MM.1S (cell line): ENCODE results near the gene KRT40.

Experiments
- DNase-seq: peaks from one replicate; pipeline ENCODE4 v3.0.0-alpha.2; 2015
- H2AFZ ChIP-seq: fragments of 300-600 bp; sonication (generic); 2 replicates; pipeline ENCODE4 v1.6.0; 2016; ENCODE audit warnings: antibody characterized with exemption, low read length
- H3F3A ChIP-seq: fragments of 300-600 bp; sonication (generic); 2 replicates; pipeline ENCODE4 v1.6.1; 2016; ENCODE audit warnings: mild to moderate bottlenecking, antibody characterized with exemption, low read length, moderate library complexity, mixed read lengths; ENCODE audit not compliant: insufficient read depth
- H3K27ac ChIP-seq: fragments of 300-600 bp; sonication (generic); 2 replicates; pipeline ENCODE4 v1.5.1; 2016; ENCODE audit warnings: mild to moderate bottlenecking, low read length
- H3K27me3 ChIP-seq: fragments of 300-600 bp; sonication (generic); replicated peaks from 2 replicates; pipeline ENCODE4 v1.6.0; 2016; ENCODE audit warnings: low read length; ENCODE audit not compliant: insufficient read depth
- H3K36me3 ChIP-seq: fragments of 300-600 bp; sonication (generic); replicated peaks from 2 replicates; pipeline ENCODE4 v1.6.1; 2016; ENCODE audit warnings: mild to moderate bottlenecking, low read length, mixed read lengths; ENCODE audit not compliant: insufficient read depth
- H3K4me1 ChIP-seq: fragments of 300-600 bp; sonication (generic); 2 replicates; pipeline ENCODE4 v1.6.1; 2016; ENCODE audit warnings: low read length, mixed read lengths
- H3K4me2 ChIP-seq: fragments of 300-600 bp; sonication (generic); 2 replicates; pipeline ENCODE4 v1.6.0; 2016; ENCODE audit warnings: low read depth, low read length
- H3K4me3 ChIP-seq: fragments of 300-600 bp; sonication (generic); 2 replicates; pipeline ENCODE4 v1.5.1; 2016; ENCODE audit warnings: low read length, mixed read lengths
- H3K79me2 ChIP-seq: fragments of 300-600 bp; sonication (generic); 2 replicates; pipeline ENCODE4 v1.6.1; 2016; ENCODE audit warnings: mixed run types, low read length, mixed read lengths
- H3K9ac ChIP-seq: fragments of 300-600 bp; sonication (generic); 2 replicates; pipeline ENCODE4 v1.6.1; 2016; ENCODE audit warnings: low read length, mixed read lengths
- H3K9me2 ChIP-seq: fragments of 300-600 bp; sonication (generic); replicated peaks from 2 replicates; pipeline ENCODE4 v1.6.1; 2016; ENCODE audit warnings: mild to moderate bottlenecking, low read length, mixed read lengths; ENCODE audit not compliant: insufficient read depth
- H3K9me3 ChIP-seq: fragments of 300-600 bp; sonication (generic); replicated peaks from 2 replicates; pipeline ENCODE4 v1.6.1; 2016; ENCODE audit warnings: mild to moderate bottlenecking, low read length, mixed read lengths; ENCODE audit not compliant: insufficient read depth
- H4K20me1 ChIP-seq: fragments of 300-600 bp; sonication (generic); 2 replicates; pipeline ENCODE4 v1.6.1; 2016; ENCODE audit warnings: mild to moderate bottlenecking, low read length, moderate library complexity, mixed read lengths; ENCODE audit not compliant: insufficient read depth
- EZH2 ChIP-seq: fragments of 300-600 bp; sonication (generic); optimal IDR thresholded peaks from 2 replicates; pipeline ENCODE3; 2017; ENCODE audit warnings: low read depth, mild to moderate bottlenecking, antibody characterized with exemption, low read length, mixed read lengths
- EZH2phosphoT487 ChIP-seq: fragments of 300-600 bp; sonication (generic); IDR thresholded peaks from 2 replicates; pipeline ENCODE4 v1.6.1; 2018; ENCODE audit warnings: antibody characterized with exemption, low read length
- TF ChIP-seq, protein P1 (sequence below): fragments of 300-600 bp; sonication (generic); IDR thresholded peaks from 2 replicates; pipeline ENCODE4 v1.5.1; 2016; ENCODE audit warnings: antibody characterized with exemption, low read length, mixed read lengths

KRT40 gene

GRCh38 chr17:40951011-40951622, 33.0 kb downstream of the KRT40 start:
- no peaks in the 10 kb centered on the region for H3K9me3 ChIP-seq
- H3K27ac ChIP-seq, result no peak overlapping the region
- H2AFZ ChIP-seq, result no peak overlapping the region
- no peaks in the 10 kb centered on the region for H3K79me2 ChIP-seq
- H3K36me3 ChIP-seq, result no peaks in the 10 kb centered on the region
- H3K4me3 ChIP-seq, result no peak overlapping the region
- TF ChIP-seq EZH2phosphoT487, result no peak
- TF ChIP-seq, protein P1, sequence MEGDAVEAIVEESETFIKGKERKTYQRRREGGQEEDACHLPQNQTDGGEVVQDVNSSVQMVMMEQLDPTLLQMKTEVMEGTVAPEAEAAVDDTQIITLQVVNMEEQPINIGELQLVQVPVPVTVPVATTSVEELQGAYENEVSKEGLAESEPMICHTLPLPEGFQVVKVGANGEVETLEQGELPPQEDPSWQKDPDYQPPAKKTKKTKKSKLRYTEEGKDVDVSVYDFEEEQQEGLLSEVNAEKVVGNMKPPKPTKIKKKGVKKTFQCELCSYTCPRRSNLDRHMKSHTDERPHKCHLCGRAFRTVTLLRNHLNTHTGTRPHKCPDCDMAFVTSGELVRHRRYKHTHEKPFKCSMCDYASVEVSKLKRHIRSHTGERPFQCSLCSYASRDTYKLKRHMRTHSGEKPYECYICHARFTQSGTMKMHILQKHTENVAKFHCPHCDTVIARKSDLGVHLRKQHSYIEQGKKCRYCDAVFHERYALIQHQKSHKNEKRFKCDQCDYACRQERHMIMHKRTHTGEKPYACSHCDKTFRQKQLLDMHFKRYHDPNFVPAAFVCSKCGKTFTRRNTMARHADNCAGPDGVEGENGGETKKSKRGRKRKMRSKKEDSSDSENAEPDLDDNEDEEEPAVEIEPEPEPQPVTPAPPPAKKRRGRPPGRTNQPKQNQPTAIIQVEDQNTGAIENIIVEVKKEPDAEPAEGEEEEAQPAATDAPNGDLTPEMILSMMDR, result no peak
- no peak for TF ChIP-seq EZH2
- DNase-seq, result no peak
- no peaks in the 10 kb centered on the region for H3K27me3 ChIP-seq
- H3K9me2 ChIP-seq, result no peaks in the 10 kb centered on the region
- H3F3A ChIP-seq, result no peaks in the 10 kb centered on the region
- H3K9ac ChIP-seq, result no peak overlapping the region
- H3K4me2 ChIP-seq, result no peak overlapping the region
- no peaks in the 10 kb centered on the region for H3K4me1 ChIP-seq
- H4K20me1 ChIP-seq, result no peaks in the 10 kb centered on the region

GRCh38 chr17:40950176-40950575, 34.0 kb downstream of the KRT40 start:
- Histone ChIP-seq H3K36me3 (no peaks in the 10 kb centered on the region), H3K4me1 (no peaks in the 10 kb centered on the region), H2AFZ (no peak overlapping the region), H3K9me2 (no peaks in the 10 kb centered on the region), H3K27ac (no peak overlapping the region), H3K4me2 (no peak overlapping the region), H4K20me1 (no peaks in the 10 kb centered on the region), H3K4me3 (no peak overlapping the region), H3K79me2 (no peaks in the 10 kb centered on the region), H3K27me3 (no peaks in the 10 kb centered on the region), H3K9ac (no peak overlapping the region), H3F3A (no peaks in the 10 kb centered on the region), H3K9me3 (no peaks in the 10 kb centered on the region)
- TF ChIP-seq EZH2, result no peak
- TF ChIP-seq, protein P1, result no peak
- TF ChIP-seq EZH2phosphoT487, result no peak
- DNase-seq, result no peak

DNA sequence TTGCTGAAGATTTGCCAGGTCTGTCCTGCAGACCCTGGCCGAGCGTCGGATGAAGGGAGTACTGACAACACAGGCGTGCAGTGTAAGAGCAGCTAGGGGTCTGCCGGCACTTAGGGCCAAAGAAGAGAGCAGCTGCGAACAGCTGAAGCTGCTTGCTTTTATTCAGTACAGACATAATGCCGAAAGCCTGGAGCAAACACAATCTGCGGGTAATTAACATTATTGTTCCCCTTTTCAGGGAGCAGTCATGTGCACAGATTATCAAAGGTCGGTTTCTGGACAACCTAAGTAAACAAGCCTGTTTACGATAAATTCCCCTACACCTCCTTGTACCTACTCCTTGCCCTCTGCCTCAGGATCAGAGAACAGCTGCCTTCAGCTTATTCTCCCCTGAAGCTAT, 34.7 kb downstream of the KRT40 start:
- Histone ChIP-seq H3K27me3 (no peaks in the 10 kb centered on the region), H3K4me1 (no peaks in the 10 kb centered on the region), H3K36me3 (no peaks in the 10 kb centered on the region), H3K79me2 (no peaks in the 10 kb centered on the region), H3F3A (no peaks in the 10 kb centered on the region), H3K4me2 (no peak overlapping the region), H3K27ac (no peak overlapping the region), H3K9me3 (no peaks in the 10 kb centered on the region), H2AFZ (no peak overlapping the region), H3K9ac (no peak overlapping the region), H3K9me2 (no peaks in the 10 kb centered on the region), H3K4me3 (no peak overlapping the region), H4K20me1 (no peaks in the 10 kb centered on the region)
- TF ChIP-seq EZH2phosphoT487 (no peak), EZH2 (no peak)
- TF ChIP-seq, protein P1, result no peak
- DNase-seq, result no peak
